Esophagus muscularis mucosa (tissue), 4 donors: Measurements from ENCODE around the gene GALR2.

Experiments used
- CTCF ChIP-seq, 3 experiments: fragments of 200-600 bp in 2 of 3; fragments of 450-650 bp in 1 of 3; sonication (generic) in 2 of 3; IDR thresholded peaks; one replicate each; pipeline ENCODE4 v1.5.1; 2017 to 2019; ENCODE audit warnings: antibody characterized with exemption in 3 of 3, mild to moderate bottlenecking in 2 of 3, moderate library complexity in 1 of 3
- EP300 ChIP-seq: sonication (generic); formaldehyde crosslinking; IDR thresholded peaks from one replicate; pipeline ENCODE4 v1.6.1; 2017; ENCODE audit warnings: antibody characterized with exemption
- POLR2A ChIP-seq: fragments of 450-650 bp; IDR thresholded peaks from one replicate; pipeline ENCODE4 v1.6.1; 2017; ENCODE audit warnings: antibody characterized with exemption, moderate library complexity, mild to moderate bottlenecking, low read depth
- POLR2AphosphoS5 ChIP-seq, 2 donors: sonication (generic); formaldehyde crosslinking; IDR thresholded peaks; one replicate each; pipeline ENCODE4 v1.6.1; 2017; ENCODE audit warnings: antibody characterized with exemption in 2 of 2

- TF ChIP-seq POLR2A (no peak), CTCF (IDR thresholded peaks at IDR 0.05) (no peak), POLR2AphosphoS5 (IDR thresholded peaks at IDR 0.05) (no peak), EP300 (no peak)
Observed at GRCh38 chr17:76115138-76115754, 40.7 kb downstream of the GALR2 start.
